Type B pancreatic cell (in vitro differentiated cells): ENCODE results near the gene MYO1E. TPM values are rescaled to one million over a fixed set of nuclear protein-coding genes. Genes with fewer than 3 reads are reported as not detected.
A peak's percentile ranks its signal among the peaks of the same experiment; 100 is the strongest.
"Not testable (repeated sequence)": the region's sequence is repeated elsewhere in the genome, so short reads cannot be mapped to it uniquely, and the experiment has no call there.

Experiments
- DNase-seq: peaks from one replicate; pipeline ENCODE4 v3.0.0; 2021; ENCODE audit warnings: mixed read lengths; ENCODE audit not compliant: unreplicated experiment; ENCODE audit errors: extremely low spot score
- H3K27ac Mint-ChIP-seq: 2 replicates; pipeline ENCODE4 v1.8.0; 2021; ENCODE audit warnings: mild to moderate bottlenecking, mixed read lengths
- H3K27me3 Mint-ChIP-seq: 2 replicates; pipeline ENCODE4 v1.8.0; 2021; ENCODE audit warnings: mixed read lengths
- H3K36me3 Mint-ChIP-seq: 2 replicates; pipeline ENCODE4 v1.8.0; 2021; ENCODE audit warnings: mixed read lengths
- H3K4me1 Mint-ChIP-seq: one replicate; pipeline ENCODE4 v1.8.0; 2021; ENCODE audit warnings: mixed read lengths; ENCODE audit not compliant: unreplicated experiment
- H3K4me3 Mint-ChIP-seq: 2 replicates; pipeline ENCODE4 v1.8.0; 2021; ENCODE audit warnings: mild to moderate bottlenecking, mixed read lengths
- H3K9me3 Mint-ChIP-seq: 2 replicates; pipeline ENCODE4 v1.8.0; 2021; ENCODE audit warnings: mixed read lengths
- total RNA-seq: library from RNA; stranded (reverse); gene quantifications from 2 replicates; pipeline ENCODE4 v1.2.1, GENCODE V29; 2021; ENCODE audit warnings: low replicate concordance
- TF ChIP-seq, protein P1 (sequence below): fragments of 200-600 bp; sonication (generic); conservative IDR thresholded peaks from 2 replicates; pipeline ENCODE4 v1.5.0; 2021; ENCODE audit warnings: antibody characterized with exemption, mild to moderate bottlenecking

MYO1E gene
- total RNA-seq, 1 donor from 2014 or later, result 55.6 TPM

GRCh38 chr15:59166166-59166565 is 206.5 kb downstream of the MYO1E start:
- H3K36me3 Mint-ChIP-seq, result peaks cover 26% of the 10 kb centered on the region
- no peak for DNase-seq
- TF ChIP-seq, protein P1, sequence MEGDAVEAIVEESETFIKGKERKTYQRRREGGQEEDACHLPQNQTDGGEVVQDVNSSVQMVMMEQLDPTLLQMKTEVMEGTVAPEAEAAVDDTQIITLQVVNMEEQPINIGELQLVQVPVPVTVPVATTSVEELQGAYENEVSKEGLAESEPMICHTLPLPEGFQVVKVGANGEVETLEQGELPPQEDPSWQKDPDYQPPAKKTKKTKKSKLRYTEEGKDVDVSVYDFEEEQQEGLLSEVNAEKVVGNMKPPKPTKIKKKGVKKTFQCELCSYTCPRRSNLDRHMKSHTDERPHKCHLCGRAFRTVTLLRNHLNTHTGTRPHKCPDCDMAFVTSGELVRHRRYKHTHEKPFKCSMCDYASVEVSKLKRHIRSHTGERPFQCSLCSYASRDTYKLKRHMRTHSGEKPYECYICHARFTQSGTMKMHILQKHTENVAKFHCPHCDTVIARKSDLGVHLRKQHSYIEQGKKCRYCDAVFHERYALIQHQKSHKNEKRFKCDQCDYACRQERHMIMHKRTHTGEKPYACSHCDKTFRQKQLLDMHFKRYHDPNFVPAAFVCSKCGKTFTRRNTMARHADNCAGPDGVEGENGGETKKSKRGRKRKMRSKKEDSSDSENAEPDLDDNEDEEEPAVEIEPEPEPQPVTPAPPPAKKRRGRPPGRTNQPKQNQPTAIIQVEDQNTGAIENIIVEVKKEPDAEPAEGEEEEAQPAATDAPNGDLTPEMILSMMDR, result no peak
- H3K27me3 Mint-ChIP-seq, result no peaks in the 10 kb centered on the region
- peaks cover 19% of the 10 kb centered on the region for H3K4me1 Mint-ChIP-seq
- H3K27ac Mint-ChIP-seq, result peak overlapping the region; percentile 32
- no peaks in the 10 kb centered on the region for H3K9me3 Mint-ChIP-seq
- no peak overlapping the region for H3K4me3 Mint-ChIP-seq

- TF ChIP-seq, protein P1, result no peak
- Mint-ChIP-seq H3K36me3 (peaks cover 31% of the 10 kb centered on the region), H3K9me3 (no peaks in the 10 kb centered on the region), H3K4me3 (no peak overlapping the region), H3K27ac (peak overlapping the region; percentile 32), H3K27me3 (no peaks in the 10 kb centered on the region), H3K4me1 (peaks cover 19% of the 10 kb centered on the region)
- DNase-seq, result no peak
These were observed 206.9 kb downstream of the MYO1E start for GRCh38 chr15:59165726-59166125.

DNA sequence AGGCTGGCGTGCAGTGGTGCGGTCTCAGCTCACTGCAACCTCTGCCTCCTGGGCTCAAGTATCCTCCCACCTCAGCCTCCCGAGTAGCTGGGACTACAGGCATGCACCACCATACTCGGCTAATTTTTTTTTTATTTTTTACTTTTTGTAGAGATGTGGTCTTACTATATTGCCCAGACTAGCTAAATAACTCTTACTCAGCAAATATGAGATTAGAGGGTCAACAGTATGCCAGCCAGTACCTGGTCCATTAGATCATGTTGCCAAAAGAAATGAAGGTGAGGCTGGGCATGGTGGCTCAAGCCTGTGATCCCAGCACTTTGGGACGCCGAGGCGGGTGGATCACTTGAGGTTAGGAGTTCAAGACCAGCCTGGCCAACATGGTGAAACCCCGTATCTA is 210.6 kb downstream of the MYO1E start:
- not testable (repeated sequence) for H3K27ac Mint-ChIP-seq, DNase-seq, H3K4me3 Mint-ChIP-seq, H3K27me3 Mint-ChIP-seq, H3K9me3 Mint-ChIP-seq
- peaks cover 28% of the 10 kb centered on the region for H3K4me1 Mint-ChIP-seq
- peaks cover 41% of the 10 kb centered on the region for H3K36me3 Mint-ChIP-seq

GRCh38 chr15:59160880-59161593 is 211.6 kb downstream of the MYO1E start:
- Mint-ChIP-seq H3K36me3 (peaks cover 40% of the 10 kb centered on the region), H3K27ac (no peak overlapping the region), H3K9me3 (no peaks in the 10 kb centered on the region), H3K4me1 (peaks cover 21% of the 10 kb centered on the region), H3K4me3 (no peak overlapping the region), H3K27me3 (no peaks in the 10 kb centered on the region)
- DNase-seq, result no peak
- TF ChIP-seq, protein P1, result peak; percentile 69

GRCh38 chr15:59159210-59159609 is 213.5 kb downstream of the MYO1E start:
- TF ChIP-seq, protein P1, result no peak

GRCh38 chr15:59158701-59159034 is 214.0 kb downstream of the MYO1E start:
- H3K27me3 Mint-ChIP-seq, result no peaks in the 10 kb centered on the region
- DNase-seq, result no peak
- H3K4me3 Mint-ChIP-seq, result no peak overlapping the region
- TF ChIP-seq, protein P1, result no peak
- no peak overlapping the region for H3K27ac Mint-ChIP-seq
- H3K9me3 Mint-ChIP-seq, result no peaks in the 10 kb centered on the region
- peaks cover 19% of the 10 kb centered on the region for H3K4me1 Mint-ChIP-seq
- peaks cover 38% of the 10 kb centered on the region for H3K36me3 Mint-ChIP-seq

More at GRCh38 chr15:59159210-59159609, 213.5 kb downstream of the MYO1E start:
- Mint-ChIP-seq H3K36me3 (peaks cover 36% of the 10 kb centered on the region), H3K4me3 (no peak overlapping the region), H3K9me3 (no peaks in the 10 kb centered on the region), H3K27me3 (no peaks in the 10 kb centered on the region), H3K27ac (no peak overlapping the region), H3K4me1 (peaks cover 19% of the 10 kb centered on the region)
- no peak for DNase-seq
